NCI-H82 treated with DMSO at 0.1 percent for 48 hours (cell line): ENCODE measurements around the gene SETD5.

Experiments
- DNase-seq: peaks from one replicate; lab custom pipeline; 2025; ENCODE audit not compliant: unreplicated experiment; lab: John Stamatoyannopoulos, UW

Gene SETD5

GRCh38 chr3:9397332-9397905 is at the start of gene SETD5:
Gene SETD5, plus strand, starts transcription at chr3:9397615. Its CDS starts 31,324 bp downstream, at chr3:9428939.
- peak; percentile 79 for DNase-seq

GRCh38 chr3:9347887-9348286 is 49.5 kb upstream of the SETD5 start:
- DNase-seq, result no peak

GRCh38 chr3:9349321-9350117 is 47.9 kb upstream of the SETD5 start:
- no peak for DNase-seq

GRCh38 chr3:9351709-9352126 is 45.7 kb upstream of the SETD5 start:
- DNase-seq, result no peak

- peak; percentile 41 for DNase-seq
Measured at GRCh38 chr3:9352917-9353752, 44.3 kb upstream of the SETD5 start.

- no peak for DNase-seq
Measured at GRCh38 chr3:9361691-9362388, 35.6 kb upstream of the SETD5 start.

GRCh38 chr3:9362731-9363530 is 34.5 kb upstream of the SETD5 start, which contains the start of gene THUMPD3:
Gene THUMPD3, plus strand, starts transcription at chr3:9363054. Its CDS starts 2,015 bp downstream, at chr3:9365069.
- peak; percentile 42 for DNase-seq

- no peak for DNase-seq
Measured at GRCh38 chr3:9369508-9369907, 27.9 kb upstream of the SETD5 start.

GRCh38 chr3:9373465-9373864 is 23.9 kb upstream of the SETD5 start:
- no peak for DNase-seq

GRCh38 chr3:9377981-9378380 is 19.4 kb upstream of the SETD5 start:
- no peak for DNase-seq

GRCh38 chr3:9379327-9379726 is 18.1 kb upstream of the SETD5 start:
- no peak for DNase-seq

GRCh38 chr3:9380014-9380413 is 17.4 kb upstream of the SETD5 start:
- DNase-seq, result no peak

GRCh38 chr3:9384141-9384828 is 13.1 kb upstream of the SETD5 start:
- DNase-seq, result no peak

GRCh38 chr3:9385187-9386077 is 12.0 kb upstream of the SETD5 start:
- no peak for DNase-seq

GRCh38 chr3:9386078-9386459 is 11.3 kb upstream of the SETD5 start:
- no peak for DNase-seq

GRCh38 chr3:9386501-9387321 is 10.7 kb upstream of the SETD5 start:
- no peak for DNase-seq

- DNase-seq, result no peak
Measured at GRCh38 chr3:9387322-9387655, 10.1 kb upstream of the SETD5 start.

- DNase-seq, result no peak
Measured at GRCh38 chr3:9388142-9388541, 9.3 kb upstream of the SETD5 start.
